HG03460 (cell line): ENCODE data around the gene ADGRD2.

Experiments used
- ATAC-seq: cut with Tn5 transposase; IDR thresholded peaks from one replicate; pipeline ENCODE4 v1.9.1; 2021; ENCODE audit not compliant: unreplicated experiment

The ADGRD2 gene

DNA sequence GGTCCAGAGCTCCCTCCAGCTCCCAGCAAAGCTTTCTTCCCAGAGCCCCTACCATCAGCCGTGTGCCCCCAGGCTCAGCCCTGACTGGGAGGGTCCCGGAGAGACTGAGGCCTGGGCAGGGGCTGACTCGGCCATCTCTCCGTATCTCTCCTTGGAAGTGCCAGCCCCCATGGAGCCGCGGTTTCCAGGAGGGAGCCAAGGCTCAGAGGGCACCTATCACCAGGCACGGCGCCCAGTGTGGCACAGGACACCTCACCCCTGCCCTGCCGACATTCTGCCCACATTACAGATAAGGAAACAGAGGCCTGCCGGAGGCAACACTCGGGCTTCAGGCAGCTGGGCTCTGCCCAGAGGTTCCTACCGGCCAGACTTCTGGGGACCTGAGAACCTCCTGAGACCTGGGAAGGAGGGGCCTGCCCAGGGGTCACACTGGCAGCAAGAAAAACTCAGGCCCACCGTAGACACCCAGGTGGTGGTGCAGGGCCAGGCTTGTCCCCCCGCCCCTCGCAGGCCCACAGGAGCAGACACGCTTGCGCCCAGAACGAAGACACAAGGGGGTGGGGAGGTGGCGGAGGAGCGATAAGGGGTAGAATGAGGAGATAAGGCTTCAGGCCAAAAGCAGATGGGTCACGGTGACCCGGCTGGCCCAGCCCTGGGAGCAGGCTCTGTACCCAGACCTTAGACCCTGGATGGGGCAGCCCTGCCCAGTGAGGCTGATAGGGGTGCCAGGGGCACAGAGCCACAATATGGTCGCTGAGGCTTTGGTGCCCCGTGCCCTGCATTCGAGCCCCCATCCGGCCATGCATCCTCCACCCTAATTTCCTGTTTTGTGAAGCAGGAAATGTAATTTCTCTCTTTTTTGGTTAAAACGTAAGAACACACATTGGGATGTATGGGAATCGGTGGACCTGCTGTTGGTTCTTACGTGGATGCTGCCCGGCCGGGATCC is 45.1 kb downstream of the ADGRD2 start:
- no peak for ATAC-seq

DNA sequence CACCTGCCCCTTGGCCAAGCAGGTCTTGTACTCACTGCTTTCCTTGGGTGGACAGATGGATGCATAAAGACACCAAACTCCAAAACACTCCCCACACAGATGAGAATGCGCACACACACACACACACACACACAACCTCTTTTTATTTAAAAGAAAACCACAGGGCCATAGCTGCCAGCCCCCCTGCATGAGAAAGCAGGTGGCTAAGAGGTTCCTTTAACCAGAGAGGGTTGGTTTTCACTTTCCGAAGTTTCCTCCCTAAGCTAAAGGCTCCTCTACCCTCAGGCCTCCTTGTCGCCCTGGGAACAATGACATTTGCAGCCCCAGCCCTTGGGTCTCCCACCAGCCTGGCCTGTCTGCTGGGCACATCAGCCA is 45.8 kb downstream of the ADGRD2 start:
- ATAC-seq: no peak

DNA sequence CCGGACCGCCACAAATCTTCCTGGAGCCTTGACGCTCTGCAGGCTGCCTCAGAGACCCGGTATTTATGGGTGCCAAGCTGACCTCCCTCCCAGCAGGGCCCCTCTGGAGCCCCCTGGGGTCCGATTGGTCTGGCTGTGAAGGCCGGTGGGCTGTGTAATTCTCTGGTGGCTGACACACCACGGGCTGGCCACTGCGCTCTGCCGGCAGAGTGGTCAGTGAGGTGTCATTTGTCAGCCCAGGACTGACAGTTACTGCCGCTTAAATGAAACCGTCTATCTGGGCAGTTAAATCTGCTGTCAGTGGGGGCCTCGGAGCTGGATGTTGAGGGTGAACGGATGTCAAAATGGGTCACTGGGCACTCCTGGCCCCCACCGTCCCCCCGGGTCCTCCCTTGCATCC is 46.2 kb downstream of the ADGRD2 start:
- no peak for ATAC-seq

DNA sequence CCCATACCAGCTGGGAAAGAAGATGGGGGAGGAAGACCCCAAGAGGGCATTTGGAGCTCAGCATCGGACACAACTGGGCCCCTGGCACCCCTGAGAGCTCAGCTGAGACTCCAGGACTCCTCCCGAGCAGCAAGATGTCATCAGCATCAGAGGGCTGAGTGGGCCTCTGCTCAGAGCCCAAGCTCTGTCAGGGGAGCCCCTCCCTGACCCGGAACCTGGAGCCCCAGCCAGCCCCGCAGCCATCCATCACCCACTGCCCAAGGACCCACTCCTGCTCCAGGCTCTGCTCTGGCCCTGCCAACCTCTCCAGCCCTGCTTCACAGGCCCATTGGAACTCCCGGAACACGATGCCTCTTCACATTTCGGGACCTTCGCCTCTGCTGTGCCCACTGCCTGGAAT is 47.2 kb downstream of the ADGRD2 start:
- no peak for ATAC-seq

DNA sequence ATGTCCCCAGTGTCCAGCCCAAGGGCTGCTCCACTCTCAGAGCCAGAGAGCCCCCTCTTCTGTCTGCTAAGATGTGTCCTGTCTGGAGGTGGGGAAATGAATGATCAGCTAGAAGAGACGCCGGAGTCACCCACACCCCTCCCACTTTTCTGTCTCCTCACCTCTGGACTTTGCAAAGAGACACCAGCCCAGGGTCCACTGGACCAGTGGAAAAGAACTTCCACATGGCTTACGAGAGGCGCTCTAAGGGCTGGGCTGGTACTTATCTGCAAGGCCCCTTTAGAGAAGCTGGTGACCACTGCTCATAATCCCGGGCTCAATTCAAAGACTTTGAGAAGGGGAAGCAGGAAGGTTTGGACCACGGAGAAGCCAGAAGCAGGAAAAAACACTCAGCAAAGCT is 47.8 kb downstream of the ADGRD2 start:
- ATAC-seq: no peak

DNA sequence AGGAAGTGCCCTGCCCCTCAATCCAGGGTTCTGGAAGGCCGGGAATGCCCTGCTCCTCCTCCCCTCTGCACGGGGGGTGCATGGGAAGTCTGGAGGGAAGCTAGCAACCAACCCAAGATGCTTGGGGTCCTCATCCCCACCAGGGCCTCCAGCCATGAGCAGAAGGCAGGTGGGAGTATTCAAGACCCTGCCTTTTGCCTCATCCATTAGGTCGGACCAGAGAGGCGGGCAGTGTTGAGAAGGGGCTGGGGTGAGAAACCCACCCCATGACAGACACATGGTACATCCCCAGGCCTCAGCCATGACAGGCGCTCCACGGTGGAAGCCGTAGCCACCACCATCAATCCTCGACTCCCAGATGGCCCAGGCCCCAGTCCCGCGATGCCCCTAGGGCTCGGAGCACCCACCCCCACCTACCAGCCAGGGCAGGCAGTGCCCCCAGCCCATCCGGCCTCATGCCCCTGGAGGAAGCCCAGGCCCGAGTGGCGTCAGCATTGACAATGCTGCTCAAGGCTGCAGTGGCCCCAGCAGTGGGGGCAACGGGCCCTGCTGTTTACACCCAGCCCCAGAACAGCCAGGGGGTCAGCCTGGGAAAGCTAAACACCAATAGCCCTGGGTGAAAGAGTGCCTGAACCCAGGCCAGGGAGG is 48.4 kb downstream of the ADGRD2 start:
- no peak for ATAC-seq

DNA sequence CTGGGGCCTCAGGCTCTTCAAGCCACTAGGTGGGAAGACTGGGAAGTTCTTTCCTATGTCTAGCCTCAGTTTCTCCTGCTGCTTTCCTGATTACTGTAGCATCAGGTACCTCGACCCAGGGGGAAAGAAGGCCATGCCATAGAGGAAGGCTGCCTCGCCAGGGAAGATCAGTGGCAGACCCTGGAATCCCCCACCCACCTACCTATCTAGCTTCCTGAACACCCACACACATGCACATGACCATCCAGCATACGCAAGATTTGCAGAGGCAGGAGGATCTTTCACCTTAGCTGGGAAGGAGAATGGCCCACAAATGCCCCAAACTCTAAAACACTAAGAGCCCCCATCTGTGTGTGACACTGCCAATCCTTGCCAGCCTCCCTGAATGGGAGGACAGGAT is 49.0 kb downstream of the ADGRD2 start:
- ATAC-seq: no peak

DNA sequence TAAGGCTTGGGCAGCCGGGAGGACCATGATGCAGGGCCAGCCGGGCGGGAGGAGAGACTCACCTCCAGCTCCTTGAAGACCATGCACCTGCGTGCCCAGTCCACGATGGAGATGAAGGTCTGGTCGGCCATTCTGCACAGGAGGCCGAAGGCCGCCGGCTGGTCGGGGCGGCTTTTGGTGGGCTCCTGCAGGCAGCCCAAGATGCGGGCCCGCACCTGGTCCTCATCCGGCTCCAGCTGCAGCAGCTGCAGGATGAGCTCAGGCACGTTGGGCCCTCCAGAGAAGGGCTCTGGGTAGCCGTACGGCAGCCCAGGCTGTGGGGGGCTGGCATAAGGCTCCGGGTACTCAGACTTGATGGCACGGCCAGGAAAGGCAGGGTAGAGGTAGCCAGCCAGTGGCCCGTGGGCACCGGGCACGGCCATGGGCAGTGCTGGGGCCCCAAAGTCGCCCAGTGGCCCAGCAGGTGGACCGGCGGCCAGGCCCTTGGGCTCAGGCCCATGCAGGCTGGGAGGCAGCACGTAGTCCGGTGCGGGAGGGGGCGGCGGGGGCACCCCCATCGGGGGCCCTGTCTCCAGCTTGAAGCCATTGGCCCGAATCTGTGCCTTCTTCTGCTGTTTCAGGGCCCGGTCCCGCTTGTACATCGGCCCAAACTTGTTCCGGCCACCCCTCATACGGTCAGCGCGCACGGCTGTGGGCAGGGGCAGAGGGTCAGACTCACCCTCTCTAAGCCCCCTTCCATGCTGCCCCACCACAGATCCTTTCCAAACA is 50.0 kb downstream of the ADGRD2 start:
- ATAC-seq: no peak

DNA sequence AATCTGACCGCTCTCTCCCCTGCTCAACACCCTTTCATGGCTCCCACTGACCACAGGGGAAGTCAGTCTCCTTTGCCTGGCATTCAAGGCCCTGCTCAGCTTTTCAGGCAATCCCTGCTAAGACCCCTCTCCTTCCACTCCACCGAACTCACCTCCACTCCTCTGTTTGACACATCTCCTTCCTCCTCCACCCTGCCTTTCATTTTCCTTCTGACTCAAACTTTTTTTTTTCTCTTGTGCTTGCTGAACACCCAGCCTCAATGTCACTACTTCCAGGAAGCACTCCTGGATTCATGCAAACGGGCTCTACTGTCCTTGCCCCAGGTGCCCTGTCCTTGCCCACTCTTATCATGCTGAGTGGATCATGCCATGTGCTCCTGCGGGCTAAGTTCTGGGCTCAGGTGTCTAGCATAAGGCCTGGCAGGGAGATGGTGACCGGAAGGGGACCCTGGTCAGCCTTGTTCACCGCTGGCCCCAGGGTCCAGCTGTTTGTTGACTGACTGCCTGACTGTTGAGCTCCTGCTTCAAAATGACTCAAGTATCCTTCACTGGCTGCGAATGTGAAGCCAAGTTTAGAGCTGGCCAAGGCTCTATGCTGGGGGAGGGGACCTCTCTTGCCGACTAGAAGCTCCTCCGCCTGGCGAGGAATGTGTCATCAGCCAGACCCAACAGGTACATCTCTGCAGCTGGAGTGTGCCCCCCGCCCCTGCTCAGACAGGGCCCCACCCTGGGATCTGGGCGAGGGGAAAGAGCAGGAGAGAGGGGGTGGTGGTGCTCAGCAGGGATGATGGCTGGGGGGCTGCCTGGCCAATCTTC is 50.8 kb downstream of the ADGRD2 start:
- no peak for ATAC-seq

DNA sequence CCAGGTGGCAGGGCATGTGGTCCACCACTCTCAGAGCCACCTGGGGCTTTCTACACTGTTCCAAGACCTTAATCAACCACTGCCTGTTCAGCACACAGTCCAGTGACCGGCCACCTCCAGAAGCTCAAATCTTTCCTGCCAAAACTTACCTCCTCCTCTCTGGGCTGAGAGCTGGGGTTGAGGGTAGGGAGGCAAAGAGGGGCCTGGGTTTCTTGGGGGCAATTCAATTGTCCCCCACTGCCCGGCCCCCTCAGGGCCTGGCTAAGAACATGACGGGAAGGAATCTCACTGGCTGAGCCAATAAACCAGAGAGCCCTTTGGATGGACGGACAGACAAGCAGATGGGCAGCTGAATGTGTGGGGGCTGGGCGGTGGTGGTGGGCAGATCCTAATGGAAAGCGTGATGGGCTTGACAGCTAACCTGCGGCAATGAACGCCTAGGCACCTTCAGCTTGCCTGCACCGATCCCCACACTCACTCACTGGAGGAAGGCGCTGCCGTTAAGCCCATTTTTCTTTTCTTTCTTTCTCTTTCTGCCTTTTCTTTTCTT is 51.6 kb downstream of the ADGRD2 start:
- ATAC-seq: no peak

DNA sequence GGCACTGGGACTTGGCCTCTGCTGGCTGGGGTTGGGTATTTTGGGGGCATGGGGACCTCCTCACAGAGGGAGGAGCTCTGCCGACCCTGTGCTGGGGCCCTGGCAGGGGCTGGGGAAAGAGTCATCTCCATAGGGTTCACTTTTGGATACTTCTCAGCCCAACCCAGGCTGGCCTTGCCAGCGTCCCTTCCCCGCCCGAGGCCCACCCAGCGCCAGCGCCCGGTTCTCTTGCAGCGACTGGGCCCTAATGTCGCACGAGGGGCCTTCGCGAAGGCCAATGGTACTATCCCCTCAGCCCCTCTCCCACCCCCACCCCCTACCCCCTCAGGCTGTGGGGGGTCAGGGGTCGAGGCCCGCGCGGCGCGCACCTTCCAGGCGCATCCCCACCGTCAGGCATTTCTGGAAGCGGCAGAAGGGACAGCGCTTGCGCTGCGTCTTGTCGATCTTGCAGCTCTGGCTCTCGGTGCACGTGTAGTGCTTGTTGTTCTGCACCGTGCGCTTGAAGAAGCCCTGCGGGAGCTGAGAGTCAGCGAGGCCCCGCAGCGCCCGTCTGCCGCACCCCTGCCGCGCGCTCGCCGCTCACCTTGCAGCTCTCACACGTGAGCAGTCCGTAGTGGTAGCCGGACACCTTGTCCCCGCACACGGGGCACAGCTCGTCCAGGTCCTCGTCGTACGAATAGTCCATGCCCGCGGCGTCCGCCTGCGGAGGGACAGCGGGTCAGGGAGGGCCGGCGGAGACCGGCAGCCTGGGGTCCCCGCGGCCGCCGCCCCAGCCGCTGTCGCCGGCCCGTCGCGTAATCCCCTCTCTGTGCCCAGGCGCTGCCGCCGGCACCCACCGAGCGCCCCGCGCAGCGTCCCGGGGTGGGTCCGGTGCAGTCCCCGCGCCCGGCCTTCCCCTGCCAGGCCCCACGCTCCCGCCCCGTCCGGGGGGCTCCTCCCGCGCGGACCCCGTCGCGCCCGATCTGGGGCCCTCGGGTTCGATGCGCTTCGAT is 52.8 kb downstream of the ADGRD2 start:
- no peak for ATAC-seq

DNA sequence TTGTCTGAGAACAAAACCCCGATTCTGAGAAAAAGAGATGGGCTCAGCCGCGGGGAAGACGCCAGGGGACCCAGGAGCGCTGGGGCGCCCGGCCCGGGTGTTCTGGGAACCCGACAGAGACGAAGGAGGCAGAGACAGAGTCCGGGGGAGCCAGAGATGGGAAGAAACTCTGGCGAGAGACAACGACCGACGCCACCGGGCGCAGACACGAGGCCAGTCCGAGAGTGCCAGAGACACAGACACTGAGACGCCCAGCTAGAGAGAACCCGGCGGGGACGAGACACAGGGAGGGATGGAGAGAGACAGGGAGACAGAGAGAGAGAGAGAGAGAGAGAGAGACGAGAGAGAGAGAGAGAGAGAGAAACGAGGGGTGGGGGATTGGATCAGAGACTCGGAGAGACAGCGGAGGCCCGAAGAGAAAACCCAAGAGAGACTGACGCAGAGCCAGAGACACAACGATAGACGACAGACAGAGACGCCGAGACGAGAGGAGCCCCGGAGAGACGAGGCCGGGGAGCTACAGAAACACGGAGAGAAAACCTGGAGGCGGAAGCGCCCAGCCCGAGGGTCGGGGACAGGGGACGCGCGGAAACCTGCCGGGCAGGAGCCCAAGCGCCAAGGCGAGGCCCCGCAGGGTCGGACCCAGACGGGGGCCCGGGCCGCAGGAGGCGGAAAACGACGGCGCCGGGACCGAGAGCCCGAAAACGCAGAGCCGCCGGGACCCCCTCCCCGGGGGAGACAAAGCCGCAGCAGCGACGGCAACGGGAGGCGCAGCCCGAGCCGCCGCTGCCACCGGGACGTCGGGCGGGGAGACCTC is 53.7 kb downstream of the ADGRD2 start:
- no peak for ATAC-seq

DNA sequence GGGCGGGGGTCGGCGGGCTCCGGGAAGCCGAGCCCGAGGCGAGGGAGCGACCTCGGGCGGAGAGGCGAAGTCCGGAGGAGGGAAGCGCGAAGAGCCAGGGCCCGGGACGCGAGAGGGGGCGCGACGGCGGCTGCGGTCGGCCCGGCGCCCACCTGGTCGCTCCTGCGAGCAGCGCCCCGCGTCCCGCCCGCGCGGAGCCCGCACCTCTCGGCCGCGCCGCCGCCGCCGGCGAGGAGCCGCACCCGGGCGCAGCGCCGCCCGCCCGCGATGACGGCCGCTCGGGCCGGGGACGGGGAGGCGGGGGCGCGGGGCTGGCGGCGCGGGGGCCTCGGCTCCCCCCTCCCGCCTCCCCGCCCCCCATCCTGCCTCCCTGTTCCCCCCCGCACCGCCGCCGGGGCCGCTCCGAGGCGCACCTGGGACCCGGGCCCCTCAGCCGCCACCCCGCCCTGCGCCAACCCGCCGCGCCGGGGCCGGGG is 54.3 kb downstream of the ADGRD2 start:
- ATAC-seq: no peak

DNA sequence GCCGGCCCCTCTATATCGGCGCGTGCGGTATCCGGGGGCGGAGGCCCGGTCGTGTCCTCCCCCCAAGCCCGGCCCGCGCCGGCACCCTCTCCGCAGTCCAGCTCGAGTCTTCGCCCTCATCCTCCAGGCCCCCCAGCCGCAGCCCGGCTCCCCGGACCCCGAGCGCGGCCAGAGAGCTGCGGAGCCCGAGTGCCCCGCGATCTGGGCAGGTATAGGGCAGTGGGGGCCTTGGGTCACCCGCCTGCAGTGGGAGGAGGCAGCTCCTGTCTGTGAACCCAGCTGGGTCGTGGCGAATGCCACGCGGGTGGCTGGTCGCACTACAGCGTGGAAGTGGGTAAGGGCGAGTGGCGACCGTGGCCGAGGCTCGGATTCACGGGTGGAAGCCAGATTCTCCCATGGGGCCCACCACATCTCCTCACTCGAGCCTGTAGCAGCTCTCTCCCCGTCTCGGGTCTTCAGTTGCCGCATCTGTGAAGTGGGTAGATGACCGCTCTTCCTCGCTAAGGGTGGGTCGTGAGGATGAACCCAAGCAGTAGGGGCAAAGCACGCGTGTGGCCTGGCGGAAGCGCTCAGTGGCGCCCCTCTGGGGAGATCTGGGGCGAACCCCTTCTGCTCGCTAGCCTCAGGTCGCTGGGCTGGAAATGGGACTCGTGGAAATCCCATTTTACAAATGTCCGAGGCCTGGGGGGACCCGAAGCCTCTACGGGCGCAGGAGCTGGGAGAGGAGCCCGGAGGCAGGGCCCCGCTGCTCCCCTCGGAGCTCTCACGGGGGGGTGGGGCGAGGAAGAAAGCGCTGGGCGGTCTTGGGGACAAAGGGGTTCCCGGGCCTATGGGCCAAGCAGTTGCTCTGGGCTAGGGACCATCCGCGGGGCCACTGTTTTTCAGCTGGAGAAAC is 55.0 kb downstream of the ADGRD2 start:
- no peak for ATAC-seq

DNA sequence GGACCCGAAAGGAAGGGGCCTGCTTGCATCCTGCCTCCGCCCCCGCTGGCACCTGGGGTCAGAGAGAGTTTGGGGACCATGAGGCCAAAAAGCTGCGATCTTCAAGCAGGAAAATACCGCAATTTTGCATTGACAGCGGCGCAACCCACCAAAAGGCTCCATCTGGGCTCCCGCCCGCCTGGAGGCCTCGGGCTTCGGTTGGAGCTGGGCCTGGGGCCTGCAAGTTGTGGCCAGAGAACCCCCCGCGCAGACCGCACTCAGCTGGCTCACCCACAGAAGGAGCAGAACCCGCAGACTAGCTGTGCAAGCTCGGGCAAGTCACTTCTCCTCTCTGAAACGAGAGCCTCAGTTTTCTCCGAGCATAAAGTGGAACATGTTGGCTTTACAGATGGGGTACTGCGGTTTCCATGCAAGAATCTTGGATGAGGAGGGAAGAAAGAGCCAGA is 55.7 kb downstream of the ADGRD2 start:
- no peak for ATAC-seq

DNA sequence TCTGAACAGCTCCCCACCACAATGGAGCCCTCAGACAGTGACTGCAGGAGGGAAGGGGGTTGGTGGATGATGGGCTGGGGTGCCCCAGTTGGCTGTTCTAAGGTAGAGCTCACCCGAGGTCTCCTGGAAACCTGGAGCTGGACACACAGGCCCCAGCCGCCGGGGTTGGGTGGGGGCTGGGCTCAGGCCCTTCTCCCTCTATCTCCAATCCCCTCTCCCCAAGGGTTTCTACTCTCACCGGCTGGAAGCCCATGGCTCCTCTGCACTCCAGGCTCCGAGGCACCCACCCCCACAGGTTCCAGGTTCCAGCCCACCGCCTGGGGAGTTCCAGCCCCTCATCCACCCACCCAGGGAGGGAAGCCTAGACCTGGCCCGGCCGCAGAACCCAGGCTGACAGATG is 56.2 kb downstream of the ADGRD2 start:
- no peak for ATAC-seq
